ENCODE measurements around the gene MACROD2.
"Not testable (repeated sequence)": the region's sequence is repeated elsewhere in the genome, so short reads cannot be mapped to it uniquely, and the experiment has no call there.

The MACROD2 gene

DNA sequence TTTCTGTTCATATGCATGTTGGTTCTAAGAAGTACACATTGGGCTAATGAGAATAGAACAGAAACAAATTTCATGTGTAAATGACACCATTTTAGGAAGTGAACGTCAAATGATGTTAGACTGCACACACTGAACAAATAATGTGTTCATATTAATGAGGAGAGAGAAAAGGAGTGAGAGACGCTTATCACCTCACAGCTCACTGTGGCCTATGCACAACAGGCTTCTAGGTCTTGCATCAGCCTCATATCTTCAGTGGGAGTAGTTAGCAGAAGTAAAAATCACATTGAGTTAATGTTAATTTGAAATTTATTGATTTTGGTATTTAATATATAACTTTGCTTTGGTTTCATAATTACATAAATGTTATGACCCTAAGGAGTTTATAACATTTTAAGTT, 454.9 kb downstream of the MACROD2 start:
- H3K4me3 ChIP-seq (ENCODE audit: low read depth, low read length), result no peak overlapping the region
- TF ChIP-seq, protein P1, sequence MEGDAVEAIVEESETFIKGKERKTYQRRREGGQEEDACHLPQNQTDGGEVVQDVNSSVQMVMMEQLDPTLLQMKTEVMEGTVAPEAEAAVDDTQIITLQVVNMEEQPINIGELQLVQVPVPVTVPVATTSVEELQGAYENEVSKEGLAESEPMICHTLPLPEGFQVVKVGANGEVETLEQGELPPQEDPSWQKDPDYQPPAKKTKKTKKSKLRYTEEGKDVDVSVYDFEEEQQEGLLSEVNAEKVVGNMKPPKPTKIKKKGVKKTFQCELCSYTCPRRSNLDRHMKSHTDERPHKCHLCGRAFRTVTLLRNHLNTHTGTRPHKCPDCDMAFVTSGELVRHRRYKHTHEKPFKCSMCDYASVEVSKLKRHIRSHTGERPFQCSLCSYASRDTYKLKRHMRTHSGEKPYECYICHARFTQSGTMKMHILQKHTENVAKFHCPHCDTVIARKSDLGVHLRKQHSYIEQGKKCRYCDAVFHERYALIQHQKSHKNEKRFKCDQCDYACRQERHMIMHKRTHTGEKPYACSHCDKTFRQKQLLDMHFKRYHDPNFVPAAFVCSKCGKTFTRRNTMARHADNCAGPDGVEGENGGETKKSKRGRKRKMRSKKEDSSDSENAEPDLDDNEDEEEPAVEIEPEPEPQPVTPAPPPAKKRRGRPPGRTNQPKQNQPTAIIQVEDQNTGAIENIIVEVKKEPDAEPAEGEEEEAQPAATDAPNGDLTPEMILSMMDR (IDR thresholded peaks at IDR 0.05; ENCODE audit: borderline replicate concordance, insufficient read depth, low read depth, low read length), result no peak

DNA sequence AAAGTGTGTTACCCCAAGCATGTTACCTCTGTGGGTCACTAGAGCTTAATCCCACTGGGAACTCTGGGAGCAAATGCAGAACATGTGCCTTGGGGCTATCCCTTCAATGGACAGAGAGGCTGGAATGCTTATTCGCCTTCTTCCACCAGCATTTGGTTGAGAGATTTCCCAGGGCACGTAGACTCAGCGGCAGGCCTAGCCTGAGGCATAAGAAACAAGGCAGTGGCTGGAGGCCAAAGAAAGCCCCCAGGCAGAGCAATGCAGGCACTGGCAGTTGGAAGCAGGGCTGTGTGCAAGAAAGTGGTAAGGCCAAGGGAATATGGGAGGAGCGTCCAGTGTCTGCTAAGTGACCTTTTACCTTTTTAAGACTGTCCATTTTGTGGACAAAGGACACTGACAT, 456.1 kb downstream of the MACROD2 start:
- H3K4me3 ChIP-seq (ENCODE audit: low read depth, low read length), result no peak overlapping the region
- TF ChIP-seq, protein P1 (IDR thresholded peaks at IDR 0.05; ENCODE audit: borderline replicate concordance, insufficient read depth, low read depth, low read length), result no peak

DNA sequence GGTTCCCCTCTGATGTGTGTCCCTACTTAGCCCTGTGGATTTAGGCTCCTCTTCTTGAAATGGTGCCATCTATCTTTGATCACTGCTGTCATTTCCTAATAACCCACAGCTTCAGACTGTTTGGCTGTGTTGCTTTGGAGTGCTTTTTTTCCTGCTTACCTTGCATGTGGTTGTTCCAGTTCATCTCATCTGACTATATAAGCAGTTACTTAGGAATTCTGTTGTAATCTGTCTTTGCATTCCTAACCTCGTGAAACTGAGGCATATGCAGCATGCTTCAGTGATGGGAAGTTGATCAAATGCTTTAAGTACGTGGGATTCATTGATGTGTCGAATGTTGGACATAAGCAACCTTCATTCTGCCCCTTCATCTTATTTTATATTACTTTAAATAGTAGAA, 457.9 kb downstream of the MACROD2 start:
- TF ChIP-seq, protein P1 (IDR thresholded peaks at IDR 0.05; ENCODE audit: borderline replicate concordance, insufficient read depth, low read depth, low read length), result no peak
- no peak overlapping the region for H3K4me3 ChIP-seq (ENCODE audit: low read depth, low read length)

DNA sequence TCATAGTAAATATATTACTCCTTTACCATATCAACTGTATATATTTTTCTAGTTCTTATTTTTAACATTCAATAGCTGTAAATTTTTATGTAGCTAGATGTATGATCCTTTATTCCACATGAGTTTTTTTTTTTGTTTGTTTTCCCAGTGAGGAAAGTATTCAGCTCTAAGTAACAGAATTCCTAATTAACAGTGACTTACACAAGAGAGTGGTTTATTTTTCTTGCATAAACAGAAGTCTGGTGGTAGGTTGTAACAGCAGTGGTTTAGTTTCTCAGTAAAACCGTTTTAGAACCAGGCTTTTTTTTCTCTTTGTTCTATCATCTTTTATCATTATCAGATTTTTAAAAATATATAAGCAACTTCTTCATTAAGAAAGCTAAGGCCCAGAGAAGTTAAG, 459.0 kb downstream of the MACROD2 start:
- TF ChIP-seq, protein P1 (IDR thresholded peaks at IDR 0.05; ENCODE audit: borderline replicate concordance, insufficient read depth, low read depth, low read length), result no peak

DNA sequence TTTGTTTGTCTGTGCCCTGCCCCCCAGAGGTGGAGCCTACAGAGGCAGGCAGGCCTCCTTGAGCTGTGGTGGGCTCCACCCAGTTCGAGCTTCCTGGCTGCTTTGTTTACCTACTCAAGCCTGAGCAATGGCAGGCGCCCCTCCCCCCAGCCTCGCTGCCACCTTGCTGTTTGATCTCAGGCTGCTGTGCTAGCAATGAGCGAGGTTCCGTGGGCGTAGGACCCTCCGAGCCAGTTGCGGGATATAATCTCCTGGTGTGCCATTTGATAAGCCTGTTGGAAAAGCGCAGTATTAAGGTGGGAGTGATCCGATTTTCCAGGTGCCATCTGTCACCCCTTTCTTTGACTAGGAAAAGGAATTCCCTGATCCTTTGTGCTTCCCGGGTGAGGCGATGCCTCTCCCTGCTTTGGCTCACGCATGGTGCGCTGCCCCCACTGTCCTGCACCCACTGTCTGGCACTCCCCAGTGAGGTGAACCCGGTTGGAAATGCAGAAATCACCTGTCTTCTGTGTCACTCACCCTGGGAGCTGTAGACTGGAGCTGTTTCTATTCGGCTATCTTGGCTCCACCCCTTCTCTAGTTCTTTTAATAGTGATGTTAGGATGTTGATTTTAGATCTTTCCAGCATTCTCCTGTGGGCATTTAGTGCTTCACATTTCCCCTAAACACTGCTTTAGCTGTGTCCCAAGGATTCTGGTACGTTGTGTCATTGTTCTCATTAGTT, 471.9 kb downstream of the MACROD2 start:
- not testable (repeated sequence) for H3K4me3 ChIP-seq (ENCODE audit: low read depth, low read length)

More for the DNA sequence above, 459.0 kb downstream of the MACROD2 start:
- H3K4me3 ChIP-seq (ENCODE audit: low read depth, low read length), result no peak overlapping the region

DNA sequence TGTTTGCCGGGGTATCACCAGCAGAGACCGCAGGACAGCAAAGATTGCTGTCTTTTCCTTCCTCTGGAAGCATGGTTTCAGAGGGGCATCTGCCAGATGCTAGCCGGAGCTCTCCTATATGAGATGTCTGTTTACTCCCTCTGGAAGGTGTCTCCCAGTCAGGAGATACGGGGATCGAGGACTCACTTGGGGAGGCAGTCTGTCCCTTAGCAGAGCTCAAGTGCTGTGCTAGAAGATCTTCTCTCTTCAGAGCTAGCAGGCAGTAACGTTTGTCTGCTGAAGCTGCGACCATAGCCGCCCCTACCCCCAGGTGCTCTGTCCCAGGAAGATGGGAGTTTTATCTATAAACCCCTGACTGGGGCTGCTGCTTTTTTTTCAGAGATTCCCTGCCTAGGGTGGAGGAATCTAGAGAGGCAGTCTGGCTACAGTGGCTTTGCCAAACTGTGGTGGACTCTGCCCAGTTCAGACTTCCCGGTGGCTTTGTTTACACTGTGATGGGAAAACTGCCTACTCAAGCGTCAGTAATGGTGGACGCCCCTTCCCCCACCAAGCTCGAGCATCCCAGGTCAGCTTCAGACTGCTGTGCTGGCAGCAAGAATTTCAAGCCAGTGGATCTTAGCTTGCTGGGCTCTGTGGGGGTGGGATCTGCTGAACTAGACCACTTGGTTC, 475.0 kb downstream of the MACROD2 start:
- TF ChIP-seq, protein P1 (IDR thresholded peaks at IDR 0.05; ENCODE audit: borderline replicate concordance, insufficient read depth, low read depth, low read length), result no peak
- no peak overlapping the region for H3K4me3 ChIP-seq (ENCODE audit: low read depth, low read length)

DNA sequence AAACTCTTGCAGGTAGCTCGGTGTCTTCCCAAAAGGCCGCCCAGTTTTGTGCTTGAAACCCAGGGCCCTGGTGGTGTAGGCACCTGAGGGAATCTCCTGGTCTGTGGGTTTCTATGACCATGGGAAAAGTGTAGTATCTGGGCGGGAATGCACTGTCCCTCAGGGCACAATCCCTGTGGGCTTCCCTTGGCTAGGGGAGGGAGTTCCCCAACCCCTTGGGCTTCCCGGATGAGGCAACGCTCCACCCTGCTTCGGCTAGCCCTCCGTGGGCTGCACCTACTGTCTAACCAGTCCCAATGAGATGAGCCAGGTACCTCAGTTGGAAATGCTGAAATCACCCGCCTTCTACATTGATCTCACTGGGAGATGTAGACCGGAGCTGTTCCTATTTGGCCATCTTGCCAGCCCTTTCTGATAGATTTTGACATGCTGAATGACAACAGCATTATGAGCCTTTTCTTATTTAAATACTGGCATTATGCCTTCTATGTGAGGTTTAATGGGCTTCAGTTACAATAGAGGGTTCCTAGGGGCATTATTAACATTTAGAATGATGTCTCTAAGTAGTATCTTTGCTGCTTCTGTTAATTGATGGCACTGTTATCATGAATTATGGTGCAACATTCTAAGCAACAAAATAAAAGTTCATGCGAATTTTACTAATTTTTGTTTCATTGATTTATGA, 475.8 kb downstream of the MACROD2 start:
- H3K4me3 ChIP-seq (ENCODE audit: low read depth, low read length), result no peak overlapping the region
- TF ChIP-seq, protein P1 (IDR thresholded peaks at IDR 0.05; ENCODE audit: borderline replicate concordance, insufficient read depth, low read depth, low read length), result no peak

Data from GM12875 (cell line).